ENCODE data around the gene PACRG. TPM values are rescaled to one million over a fixed set of nuclear protein-coding genes. Genes with fewer than 3 reads are reported as not detected.

The PACRG gene
- total RNA-seq, 1 donor from 2014 or later: 14.1 TPM

- no peak for DNase-seq (ENCODE audit: low spot score)
- intact Hi-C loops (cut with DNase I): no loop called here
Observed at GRCh38 chr6:162770136-162770535, 42.4 kb downstream of the PACRG start.

- DNase-seq (ENCODE audit: low spot score): no peak
- intact Hi-C loops (cut with DNase I): no loop called here
Observed at GRCh38 chr6:162770955-162771354, 43.2 kb downstream of the PACRG start.

- intact Hi-C loops (cut with DNase I): no loop called here
- no peak for DNase-seq (ENCODE audit: low spot score)
Observed at GRCh38 chr6:162772466-162772865, 44.7 kb downstream of the PACRG start.

GRCh38 chr6:162773996-162774395 is 46.2 kb downstream of the PACRG start:
- no peak for DNase-seq (ENCODE audit: low spot score)
- intact Hi-C loops (cut with DNase I): no loop called here

- intact Hi-C loops (cut with DNase I): no loop called here
- no peak for DNase-seq (ENCODE audit: low spot score)
Observed at GRCh38 chr6:162777091-162777490, 49.3 kb downstream of the PACRG start.

GRCh38 chr6:162778603-162779002 is 50.8 kb downstream of the PACRG start:
- intact Hi-C loops (cut with DNase I): no loop called here
- no peak for DNase-seq (ENCODE audit: low spot score)

GRCh38 chr6:162785632-162786242 is 58.0 kb downstream of the PACRG start:
- intact Hi-C loops (cut with DNase I): no loop called here
- DNase-seq (ENCODE audit: low spot score): no peak

GRCh38 chr6:162798546-162799266 is 70.9 kb downstream of the PACRG start:
- DNase-seq (ENCODE audit: low spot score): no peak
- intact Hi-C loops (cut with DNase I): no loop called here

GRCh38 chr6:162814426-162814973 is 86.7 kb downstream of the PACRG start:
- intact Hi-C loops (cut with DNase I): no loop called here
- DNase-seq (ENCODE audit: low spot score): no peak

- intact Hi-C loops (cut with DNase I): no loop called here
Observed at GRCh38 chr6:162817196-162817595, 89.4 kb downstream of the PACRG start.

GRCh38 chr6:162819284-162819683 is 91.5 kb downstream of the PACRG start:
- intact Hi-C loops (cut with DNase I): no loop called here
- DNase-seq (ENCODE audit: low spot score): no peak

More at GRCh38 chr6:162817196-162817595, 89.4 kb downstream of the PACRG start:
- DNase-seq (ENCODE audit: low spot score): no peak

- no peak for DNase-seq (ENCODE audit: low spot score)
- intact Hi-C loops (cut with DNase I): no loop called here
Observed at GRCh38 chr6:162821102-162821501, 93.3 kb downstream of the PACRG start.

- DNase-seq (ENCODE audit: low spot score): no peak
- intact Hi-C loops (cut with DNase I): no loop called here
Observed at GRCh38 chr6:162825597-162825996, 97.8 kb downstream of the PACRG start.

- DNase-seq (ENCODE audit: low spot score): no peak
- intact Hi-C loops (cut with DNase I): no loop called here
Observed at GRCh38 chr6:162829013-162829742, 101.4 kb downstream of the PACRG start.

GRCh38 chr6:162833776-162834175 is 106.0 kb downstream of the PACRG start:
- DNase-seq (ENCODE audit: low spot score): no peak
- intact Hi-C loops (cut with DNase I): no loop called here

- intact Hi-C loops (cut with DNase I): no loop called here
Observed at GRCh38 chr6:162845972-162846371, 118.2 kb downstream of the PACRG start.

GRCh38 chr6:162846723-162847122 is 118.9 kb downstream of the PACRG start:
- intact Hi-C loops (cut with DNase I): no loop called here
- DNase-seq (ENCODE audit: low spot score): no peak

More at GRCh38 chr6:162845972-162846371, 118.2 kb downstream of the PACRG start:
- no peak for DNase-seq (ENCODE audit: low spot score)

- DNase-seq (ENCODE audit: low spot score): no peak
- intact Hi-C loops (cut with DNase I): no loop called here
Observed at GRCh38 chr6:162849269-162849668, 121.5 kb downstream of the PACRG start.

GRCh38 chr6:162852192-162852591 is 124.4 kb downstream of the PACRG start:
- DNase-seq (ENCODE audit: low spot score): no peak
- intact Hi-C loops (cut with DNase I): loop anchor here (10.0 kb wide), 2 partner anchors 333 to 1103 kb away; no protein-coding TSS in a partner anchor

Measured in cardiac septum (tissue), 1 donor.